Measurements from ENCODE around the gene MRTFB. TPM values are rescaled to one million over a fixed set of nuclear protein-coding genes. Genes with fewer than 3 reads are reported as not detected.

Gene MRTFB
- polyA plus RNA-seq, 4 donors: 28.9 to 41.3 (median 35.7) TPM

GRCh38 chr16:14131774-14132695 is 60.9 kb downstream of the MRTFB start:
- DNase-seq (ENCODE audit: low read depth in 4 of 4, low spot score in 2 of 4): no peak

GRCh38 chr16:14132696-14133048 is 61.6 kb downstream of the MRTFB start:
- DNase-seq (ENCODE audit: low read depth in 4 of 4, low spot score in 2 of 4): no peak

- DNase-seq (ENCODE audit: low read depth in 4 of 4, low spot score in 2 of 4): no peak
These were observed 62.8 kb downstream of the MRTFB start for GRCh38 chr16:14133907-14134306.

- DNase-seq (ENCODE audit: low read depth in 4 of 4, low spot score in 2 of 4): no peak
These were observed 64.6 kb downstream of the MRTFB start for GRCh38 chr16:14135704-14136103.

GRCh38 chr16:14139872-14140271 is 68.8 kb downstream of the MRTFB start:
- no peak for DNase-seq (ENCODE audit: low read depth in 4 of 4, low spot score in 2 of 4)

GRCh38 chr16:14140923-14141322 is 69.8 kb downstream of the MRTFB start:
- no peak for DNase-seq (ENCODE audit: low read depth in 4 of 4, low spot score in 2 of 4)

GRCh38 chr16:14146445-14146844 is 75.3 kb downstream of the MRTFB start:
- no peak for DNase-seq (ENCODE audit: low read depth in 4 of 4, low spot score in 2 of 4)

- DNase-seq (ENCODE audit: low read depth in 4 of 4, low spot score in 2 of 4): no peak
These were observed 76.9 kb downstream of the MRTFB start for GRCh38 chr16:14148016-14148415.

- no peak for DNase-seq (ENCODE audit: low read depth in 4 of 4, low spot score in 2 of 4)
These were observed 77.5 kb downstream of the MRTFB start for GRCh38 chr16:14148569-14148968.

GRCh38 chr16:14150796-14151195 is 79.7 kb downstream of the MRTFB start:
- DNase-seq (ENCODE audit: low read depth in 4 of 4, low spot score in 2 of 4): no peak

GRCh38 chr16:14151256-14152030 is 80.3 kb downstream of the MRTFB start:
- no peak for DNase-seq (ENCODE audit: low read depth in 4 of 4, low spot score in 2 of 4)

GRCh38 chr16:14155572-14156190 is 84.6 kb downstream of the MRTFB start:
- DNase-seq (ENCODE audit: low read depth in 4 of 4, low spot score in 2 of 4): no peak

- DNase-seq (ENCODE audit: low read depth in 4 of 4, low spot score in 2 of 4): no peak
These were observed 94.0 kb downstream of the MRTFB start for GRCh38 chr16:14164916-14165662.

- no peak for DNase-seq (ENCODE audit: low read depth in 4 of 4, low spot score in 2 of 4)
These were observed 97.0 kb downstream of the MRTFB start for GRCh38 chr16:14168146-14168545.

- no peak for DNase-seq (ENCODE audit: low read depth in 4 of 4, low spot score in 2 of 4)
These were observed 101.2 kb downstream of the MRTFB start for GRCh38 chr16:14172200-14172809.

- DNase-seq (ENCODE audit: low read depth in 4 of 4, low spot score in 2 of 4): no peak
These were observed 104.0 kb downstream of the MRTFB start for GRCh38 chr16:14175086-14175485.

GRCh38 chr16:14177704-14178103 is 106.6 kb downstream of the MRTFB start:
- DNase-seq (ENCODE audit: low read depth in 4 of 4, low spot score in 2 of 4): no peak

GRCh38 chr16:14179116-14179515 is 108.0 kb downstream of the MRTFB start:
- DNase-seq (ENCODE audit: low read depth in 4 of 4, low spot score in 2 of 4): no peak

- no peak for DNase-seq (ENCODE audit: low read depth in 4 of 4, low spot score in 2 of 4)
These were observed 109.4 kb downstream of the MRTFB start for GRCh38 chr16:14180481-14180944.
